HepG2 (cell line): Measurements from ENCODE around the gene TNS4. TPM values are rescaled to one million over a fixed set of nuclear protein-coding genes. Genes with fewer than 3 reads are reported as not detected.

ENCODE experiments used
- AKAP8 ChIP-seq: sonication (generic); formaldehyde crosslinking; IDR thresholded peaks from 2 replicates; pipeline ENCODE4 v1.5.1; 2020; ENCODE audit warnings: mild to moderate bottlenecking, missing genetic modification reagents
- ARID2 ChIP-seq: sonication (generic); formaldehyde crosslinking; IDR thresholded peaks from 2 replicates; pipeline ENCODE4 v1.8.1; 2022; ENCODE audit warnings: mild to moderate bottlenecking, missing genetic modification reagents, borderline replicate concordance
- ATM ChIP-seq: fragments of 450-650 bp; IDR thresholded peaks from 2 replicates; pipeline ENCODE4 v1.7.1; 2017; ENCODE audit warnings: mild to moderate bottlenecking, borderline replicate concordance
- GMEB1 ChIP-seq: sonication (generic); formaldehyde crosslinking; IDR thresholded peaks from 2 replicates; pipeline ENCODE4 v1.5.1; 2020; ENCODE audit warnings: missing genetic modification reagents, mild to moderate bottlenecking, borderline replicate concordance
- GZF1 ChIP-seq: sonication (generic); formaldehyde crosslinking; IDR thresholded peaks from 2 replicates; pipeline ENCODE4 v1.5.1; 2020; ENCODE audit warnings: mild to moderate bottlenecking, missing genetic modification reagents
- HINFP ChIP-seq: sonication (generic); formaldehyde crosslinking; IDR thresholded peaks from 2 replicates; pipeline ENCODE4 v1.4.0; 2020; ENCODE audit warnings: low read depth, mild to moderate bottlenecking, missing genetic modification reagents
- JUND ChIP-seq: sonication (generic); formaldehyde crosslinking; IDR thresholded peaks from 2 replicates; pipeline ENCODE4 v1.8.0; 2022; ENCODE audit warnings: mild to moderate bottlenecking, missing genetic modification reagents
- MAFG ChIP-seq: sonication (generic); formaldehyde crosslinking; IDR thresholded peaks from 2 replicates; pipeline ENCODE4 v1.5.1; 2020; ENCODE audit warnings: mild to moderate bottlenecking, missing genetic modification reagents
- NFKB2 ChIP-seq: sonication (generic); formaldehyde crosslinking; IDR thresholded peaks from 2 replicates; pipeline ENCODE4 v1.4.0; 2020; ENCODE audit warnings: missing genetic modification reagents, borderline replicate concordance
- SP1 ChIP-seq, 2 experiments: fragments of 450-650 bp in 1 of 2; sonication (generic) in 1 of 2; formaldehyde crosslinking in 1 of 2; IDR thresholded peaks; 2 replicates each; pipeline versions ENCODE4 v1.4.0 to v1.6.1; 2016 to 2020; ENCODE audit warnings: missing genetic modification reagents in 1 of 2
- SP4 ChIP-seq: sonication (generic); formaldehyde crosslinking; IDR thresholded peaks from 2 replicates; pipeline ENCODE4 v1.8.1; 2023; ENCODE audit warnings: mild to moderate bottlenecking, missing genetic modification reagents
- TSC22D2 ChIP-seq: sonication (generic); formaldehyde crosslinking; IDR thresholded peaks from 2 replicates; pipeline ENCODE4 v1.5.1; 2020; ENCODE audit warnings: missing genetic modification reagents, mild to moderate bottlenecking, borderline replicate concordance
- ZBTB14 ChIP-seq: sonication (generic); formaldehyde crosslinking; IDR thresholded peaks from 2 replicates; pipeline ENCODE4 v1.4.0; 2020; ENCODE audit warnings: missing genetic modification reagents
- ZBTB34 ChIP-seq: sonication (generic); formaldehyde crosslinking; IDR thresholded peaks from 2 replicates; pipeline ENCODE4 v1.8.0; 2022; ENCODE audit warnings: mild to moderate bottlenecking, missing genetic modification reagents
- ZBTB7B ChIP-seq: sonication (generic); formaldehyde crosslinking; IDR thresholded peaks from 2 replicates; pipeline ENCODE4 v1.4.0; 2020; ENCODE audit warnings: missing genetic modification reagents
- ZFP41 ChIP-seq: sonication (generic); formaldehyde crosslinking; IDR thresholded peaks from 2 replicates; pipeline ENCODE4 v1.4.0; 2020; ENCODE audit warnings: mild to moderate bottlenecking, missing genetic modification reagents, borderline replicate concordance
- ZNF274 ChIP-seq: sonication (generic); formaldehyde crosslinking; IDR thresholded peaks from 2 replicates; pipeline ENCODE4 v1.5.1; 2020; ENCODE audit warnings: mild to moderate bottlenecking, missing genetic modification reagents
- ZNF337 ChIP-seq: sonication (generic); formaldehyde crosslinking; IDR thresholded peaks from 2 replicates; pipeline ENCODE4 v1.5.1; 2020; ENCODE audit warnings: missing genetic modification reagents, low read depth, mild to moderate bottlenecking, borderline replicate concordance
- ZNF446 ChIP-seq: sonication (generic); formaldehyde crosslinking; IDR thresholded peaks from 2 replicates; pipeline ENCODE4 v1.5.0; 2020; ENCODE audit warnings: mild to moderate bottlenecking, missing genetic modification reagents
- ZNF766 ChIP-seq: sonication (generic); formaldehyde crosslinking; IDR thresholded peaks from 2 replicates; pipeline ENCODE4 v1.5.0; 2020; ENCODE audit warnings: missing genetic modification reagents, borderline replicate concordance
- ZNF83 ChIP-seq: sonication (generic); formaldehyde crosslinking; IDR thresholded peaks from 2 replicates; pipeline ENCODE4 v1.4.0; 2020; ENCODE audit warnings: missing genetic modification reagents, mild to moderate bottlenecking, borderline replicate concordance
- ZNF883 ChIP-seq: sonication (generic); formaldehyde crosslinking; IDR thresholded peaks from 2 replicates; pipeline ENCODE4 v1.5.1; 2020; ENCODE audit warnings: mild to moderate bottlenecking, missing genetic modification reagents; ENCODE audit errors: not compliant biosample characterization
- polyA plus RNA-seq, 8 experiments: library from polyadenylated mRNA; depleted of rRNA in 3 of 8; stranded (reverse) in 7 of 8; unstranded in 1 of 8; fragments of >200 nt; fragmentation: Illumina TruSeq in 4 of 8; extraction: Trizol in 4 of 8; gene quantifications; 2 replicates each; pipeline versions ENCODE4 v1.2.1 to v1.2.3, GENCODE V29; 2011 to 2016; ENCODE audit warnings: low read depth in 4 of 8, missing spikeins in 1 of 8, mixed read lengths in 1 of 8; ENCODE audit not compliant: insufficient read depth in 1 of 8
- total RNA-seq, 5 experiments: library from RNA; depleted of rRNA; stranded (reverse); fragments of >200 nt; fragmentation: Illumina TruSeq; extraction: Trizol; gene quantifications; 2 replicates each; pipeline ENCODE4 v1.2.3, GENCODE V29; 2016; ENCODE audit warnings: low read depth in 1 of 5

TNS4 gene
- total and polyA plus RNA-seq, 2 of the 13 experiments (the other 11 are each of a cell fraction or from before 2014, with no cell fraction given) = 0.58 to 2.1 TPM

DNA sequence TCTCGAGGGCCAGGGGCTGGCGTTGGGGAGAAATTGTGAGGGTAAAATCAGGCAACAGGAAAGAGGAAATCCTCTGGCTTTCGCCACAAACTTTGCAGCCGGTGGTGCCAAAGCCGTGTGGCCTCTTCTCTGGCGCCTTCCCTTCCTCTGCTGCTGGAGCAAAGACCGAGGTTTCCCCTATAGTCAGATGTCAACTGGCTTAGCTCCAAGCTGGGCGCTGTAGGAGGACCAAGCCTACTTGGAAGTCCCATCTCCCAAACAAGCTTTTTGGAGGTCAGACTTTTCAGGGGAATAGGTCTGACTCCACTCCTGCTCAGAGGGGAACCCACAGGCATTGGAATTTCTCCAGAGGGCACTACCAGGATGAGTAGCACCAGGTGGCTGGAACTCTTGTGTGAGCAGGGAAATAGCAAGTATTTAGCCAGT lies 53.2 kb downstream of the TNS4 start (continued):
- no peak for TF ChIP-seq ZNF883 (CRISPR knock-in tag)
- TF ChIP-seq JUND (CRISPR knock-in tag) = 0 out of 2 replicates have a peak, but pooled peaks have one; percentile 10
- peak; percentile 49 for TF ChIP-seq ZNF274 (CRISPR knock-in tag)
- TF ChIP-seq GZF1 (CRISPR knock-in tag) = 0 out of 2 replicates have a peak, but pooled peaks have one; percentile 71
- TF ChIP-seq ZNF766 (CRISPR knock-in tag) = peak; percentile 18; the same call in 1 of the 2 replicates
- no peak for TF ChIP-seq ZFP41 (CRISPR knock-in tag)
- peak; percentile 11; the same call in 1 of the 2 replicates for TF ChIP-seq SP4 (CRISPR knock-in tag)
- no peak for TF ChIP-seq ZBTB14
- peak; percentile 37; the same call in 1 of the 2 replicates for TF ChIP-seq HINFP (CRISPR knock-in tag)
- peak; percentile 12; the same call in 1 of the 2 replicates for TF ChIP-seq ZBTB7B
- 0 out of 2 replicates have a peak, but pooled peaks have one; percentile 46 for TF ChIP-seq GMEB1 (CRISPR knock-in tag)
- 0 out of 2 replicates have a peak, but pooled peaks have one; percentile 18 for TF ChIP-seq MAFG
- no peak for TF ChIP-seq SP1 (IDR thresholded peaks at IDR 0.05)
- TF ChIP-seq SP1 (CRISPR knock-in tag; IDR thresholded peaks at IDR 0.05) = no peak
- TF ChIP-seq ZBTB34 = no peak
- 0 out of 2 replicates have a peak, but pooled peaks have one; percentile 13 for TF ChIP-seq NFKB2 (CRISPR knock-in tag)
- peak; percentile 75; the same call in 1 of the 2 replicates for TF ChIP-seq ZNF446 (CRISPR knock-in tag)
- no peak for TF ChIP-seq ATM
- no peak for TF ChIP-seq ZNF83 (CRISPR knock-in tag)
- TF ChIP-seq ARID2 = 0 out of 2 replicates have a peak, but pooled peaks have one; percentile 48
- TF ChIP-seq ZNF337 (CRISPR knock-in tag) = 0 out of 2 replicates have a peak, but pooled peaks have one; percentile 62
- 0 out of 2 replicates have a peak, but pooled peaks have one; percentile 10 for TF ChIP-seq TSC22D2 (CRISPR knock-in tag)
- peak; percentile 63 for TF ChIP-seq AKAP8 (CRISPR knock-in tag)
